A549 (cell line): Measurements from ENCODE around the gene MYH11. TPM values are rescaled to one million over a fixed set of nuclear protein-coding genes. Genes with fewer than 3 reads are reported as not detected.

Experiments used
- ATAC-seq, 2 experiments: fragments of 200-7000 bp in 1 of 2; fragments of >200 bp in 1 of 2; cut with Nextera tagmentation in 1 of 2; cut with Tn5 transposase in 1 of 2; 3 replicates each; pipeline versions ENCODE4 v1.8.0 to v1.9.1; 2018 to 2020; ENCODE audit warnings: mild to moderate bottlenecking in 1 of 2, moderate library complexity in 1 of 2
- CTCF ChIA-PET: fragments of 300-600 bp; sonication (Branson Sonifier 250); formaldehyde crosslinking; extraction: SDS; loops from one replicate; lab custom pipeline; 2021; ENCODE audit warnings: antibody characterized with exemption, inconsistent platforms; lab: Yijun Ruan, JAX
- POLR2A ChIA-PET: fragments of 350-600 bp; formaldehyde crosslinking; extraction: SDS; loops from one replicate; lab custom pipeline; 2021; ENCODE audit warnings: antibody characterized with exemption, inconsistent platforms; lab: Yijun Ruan, JAX
- DNase-seq, 2 experiments: peaks; one replicate each; pipeline versions ENCODE4 v3.0.0 to v3.0.0-alpha.2; 2011 to 2016; ENCODE audit warnings: low read depth in 1 of 2, low spot score in 1 of 2
- FAIRE-seq: peaks from 2 replicates; lab custom pipeline; 2011; peaks lifted over from hg19 to GRCh38; lab: Jason Lieb, UNC
- H3K27ac ChIP-seq, 2 experiments: fragments of >200 bp; sonication (Bioruptor Twin); formaldehyde crosslinking; 3 replicates each; pipeline ENCODE4 v1.5.1; 2016 to 2017
- H3K4me1 ChIP-seq: fragments of >200 bp; sonication (Bioruptor Twin); formaldehyde crosslinking; 3 replicates; pipeline ENCODE4 v1.6.1; 2016
- H3K4me2 ChIP-seq: fragments of >200 bp; sonication (Bioruptor Twin); formaldehyde crosslinking; 3 replicates; pipeline ENCODE4 v1.6.1; 2016
- H3K4me3 ChIP-seq: fragments of >200 bp; sonication (Bioruptor Twin); formaldehyde crosslinking; 3 replicates; pipeline ENCODE4 v1.5.1; 2016
- H3K9me3 ChIP-seq: fragments of >200 bp; sonication (Bioruptor Twin); formaldehyde crosslinking; 3 replicates; pipeline ENCODE4 v1.6.1; 2016
- CTCF ChIP-seq: fragments of >200 bp; sonication (Bioruptor Twin); formaldehyde crosslinking; IDR thresholded peaks from 3 replicates; pipeline ENCODE4 v1.5.1; 2016
- EHMT2 ChIP-seq: fragments of 200-600 bp; sonication (generic); IDR thresholded peaks from 2 replicates; pipeline ENCODE4 v1.6.1; 2016; ENCODE audit warnings: antibody characterized with exemption, low read depth, mild to moderate bottlenecking, moderate library complexity
- ELK1 ChIP-seq: fragments of 150-350 bp; IDR thresholded peaks from 2 replicates; pipeline ENCODE4 v1.6.1; 2014; ENCODE audit warnings: low read depth, mild to moderate bottlenecking, low read length
- ESRRA ChIP-seq: fragments of 150-350 bp; IDR thresholded peaks from 2 replicates; pipeline ENCODE4 v1.6.1; 2014; ENCODE audit warnings: mild to moderate bottlenecking, low read length, borderline replicate concordance
- GATA3 ChIP-seq: IDR thresholded peaks from 2 replicates; pipeline ENCODE4 v1.6.1; 2012; ENCODE audit warnings: borderline replicate concordance
- HDAC2 ChIP-seq: fragments of 200-600 bp; sonication (generic); IDR thresholded peaks from 2 replicates; pipeline ENCODE4 v1.6.1; 2016
- HOXB5 ChIP-seq: fragments of 250-450 bp; sonication (Bioruptor Pico); IDR thresholded peaks from 2 replicates; pipeline ENCODE4 v1.5.0; 2020; ENCODE audit warnings: mild to moderate bottlenecking, moderate library complexity
- NPAS2 ChIP-seq: fragments of 250-450 bp; sonication (Bioruptor Pico); IDR thresholded peaks from 2 replicates; pipeline ENCODE4 v1.8.0; 2022; ENCODE audit warnings: mild to moderate bottlenecking, moderate library complexity, borderline replicate concordance
- NR3C1 ChIP-seq: fragments of >200 bp; sonication (Bioruptor Twin); formaldehyde crosslinking; IDR thresholded peaks from 3 replicates; pipeline ENCODE4 v1.6.1; 2017
- POLR2AphosphoS2 ChIP-seq: conservative IDR thresholded peaks from 2 replicates; pipeline ENCODE4 v1.6.1; 2012; ENCODE audit warnings: low read length, improper control_type of control experiment, inconsistent platforms
- RAD21 ChIP-seq, 2 experiments: fragments of >200 bp in 1 of 2; sonication (Bioruptor Twin) in 1 of 2; formaldehyde crosslinking in 1 of 2; IDR thresholded peaks in 1 of 2; conservative IDR thresholded peaks in 1 of 2; 2 replicates in 1 of 2; 3 replicates in 1 of 2; pipeline ENCODE4 v1.6.1; 2012 to 2018; ENCODE audit warnings: inconsistent platforms in 1 of 2
- RNF2 ChIP-seq: fragments of 200-600 bp; sonication (generic); IDR thresholded peaks from 2 replicates; pipeline ENCODE4 v1.6.1; 2016; ENCODE audit warnings: low read depth, mild to moderate bottlenecking, antibody characterized with exemption, moderate library complexity, borderline replicate concordance
- SMC3 ChIP-seq: fragments of >200 bp; sonication (Bioruptor Twin); formaldehyde crosslinking; IDR thresholded peaks from 3 replicates; pipeline ENCODE4 v1.6.1; 2018; ENCODE audit warnings: inconsistent platforms
- SREBF2 ChIP-seq: fragments of 450-650 bp; IDR thresholded peaks from 2 replicates; pipeline ENCODE4 v1.6.1; 2014; ENCODE audit warnings: mild to moderate bottlenecking, moderate library complexity
- TFCP2L1 ChIP-seq: fragments of 250-450 bp; sonication (Bioruptor Pico); IDR thresholded peaks from 2 replicates; pipeline ENCODE4 v1.5.0; 2021; ENCODE audit warnings: mild to moderate bottlenecking
- TP53 ChIP-seq: fragments of 250-450 bp; sonication (Bioruptor Pico); IDR thresholded peaks from 2 replicates; pipeline ENCODE4 v1.5.0; 2021; ENCODE audit warnings: mild to moderate bottlenecking, moderate library complexity
- USF2 ChIP-seq: fragments of 450-650 bp; IDR thresholded peaks from 2 replicates; pipeline ENCODE4 v1.6.1; 2014; ENCODE audit warnings: antibody characterized with exemption
- ZFP36 ChIP-seq: fragments of 450-650 bp; IDR thresholded peaks from 2 replicates; pipeline ENCODE4 v1.6.1; 2014; ENCODE audit warnings: borderline replicate concordance; ENCODE audit not compliant: partially characterized antibody
- WGBS: methylation state at CpG from one replicate; pipeline ENCODE4 v1.1.6; 2017; ENCODE audit errors: missing lambda C conversion rate; 5-methylcytosine and 5-hydroxymethylcytosine counted together
- polyA plus RNA-seq, 4 experiments: library from polyadenylated mRNA; depleted of rRNA in 3 of 4; stranded (reverse); fragments of >200 nt; fragmentation: RNase III in 1 of 4; extraction: RNeasy Plus Mini Kit Qiagen cat#74134 plus additional on column Dnase treatment in 1 of 4; gene quantifications; 2 replicates in 3 of 4; 3 replicates in 1 of 4; pipeline ENCODE4 v1.2.3, GENCODE V29; 2011 to 2017
- TF ChIP-seq, protein P1 (sequence below): IDR thresholded peaks from 2 replicates; pipeline ENCODE4 v1.6.1; 2012; ENCODE audit warnings: low read depth, borderline replicate concordance

MYH11 gene
- polyA plus RNA-seq, 2 of the 4 experiments (the other 2 are of a cell fraction): 0.03 to 0.09 TPM

- Histone ChIP-seq H3K9me3 (no peaks in the 10 kb centered on the region), H3K4me1 (no peaks in the 10 kb centered on the region), H3K27ac (no peak overlapping the region)
- POLR2A ChIA-PET: no interaction called here
- CTCF ChIA-PET: interaction anchor here (0.6 to 4.2 kb wide), 25 partner anchors 8 to 283 kb away, joined by 3 to 45 read pairs (median 4); no protein-coding TSS in a partner anchor
- 55% methylated on average over 8 of the region's 8 CpGs for WGBS
- ATAC-seq (peak; percentile 87 to 95), DNase-seq (peak; percentile 75 to 84)
- TF ChIP-seq CTCF: peak; percentile 86
- TF ChIP-seq RAD21 (conservative IDR thresholded peaks at IDR 0.05 in 1 of 2, IDR thresholded peaks at IDR 0.05 in 1 of 2): peak; percentile 84 to 87
- peak; percentile 72 for TF ChIP-seq SMC3
- no peak for TF ChIP-seq ESRRA
- TF ChIP-seq, all 56 proteins: peak for 3
- FAIRE-seq: peak; percentile 46
- Histone ChIP-seq H3K4me2 (no peak overlapping the region), H3K4me3 (no peak overlapping the region)
Observed at GRCh38 chr16:15704545-15704987, 152.3 kb downstream of the MYH11 start.

DNA sequence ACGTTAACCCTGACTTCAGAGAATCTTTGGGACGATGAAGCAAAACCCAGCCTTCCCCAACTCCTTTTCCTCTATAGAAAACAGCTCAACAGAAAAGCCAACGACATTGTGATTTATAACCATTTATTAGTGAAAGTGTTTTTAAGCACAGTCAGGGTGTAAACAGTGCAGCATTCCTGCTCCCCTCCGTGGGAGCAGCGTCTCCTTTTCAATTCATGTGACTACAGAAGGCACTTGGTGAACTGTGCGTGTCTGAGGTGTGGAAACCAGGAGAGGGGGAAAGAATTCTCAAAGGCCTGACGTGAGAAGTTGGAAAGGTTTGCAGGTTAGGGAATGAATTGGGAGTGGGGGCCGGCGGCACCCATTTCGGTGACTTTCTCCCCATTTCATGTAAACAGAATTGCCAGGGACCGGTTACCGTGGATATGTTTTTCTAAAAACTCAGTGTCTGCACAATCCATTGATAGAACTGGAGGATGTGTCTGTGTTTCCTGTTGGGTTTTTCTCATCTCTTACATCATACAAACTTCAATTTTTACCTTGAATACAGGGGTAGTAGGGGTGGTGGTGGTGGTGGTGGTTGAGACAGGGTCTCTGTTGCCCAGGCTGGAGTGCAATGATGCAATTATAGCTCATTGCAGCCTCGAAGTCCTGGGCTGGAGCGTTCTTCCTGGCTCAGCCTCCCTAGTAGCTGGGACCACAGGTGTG is 153.6 kb downstream of the MYH11 start:
- no peak for TF ChIP-seq HOXB5 (CRISPR knock-in tag)
- no peak for TF ChIP-seq ZFP36
- no peak for TF ChIP-seq SMC3
- no peak for TF ChIP-seq NR3C1
- TF ChIP-seq USF2: no peak
- TF ChIP-seq GATA3: no peak
- no peak for TF ChIP-seq TFCP2L1
- TF ChIP-seq, protein P1, sequence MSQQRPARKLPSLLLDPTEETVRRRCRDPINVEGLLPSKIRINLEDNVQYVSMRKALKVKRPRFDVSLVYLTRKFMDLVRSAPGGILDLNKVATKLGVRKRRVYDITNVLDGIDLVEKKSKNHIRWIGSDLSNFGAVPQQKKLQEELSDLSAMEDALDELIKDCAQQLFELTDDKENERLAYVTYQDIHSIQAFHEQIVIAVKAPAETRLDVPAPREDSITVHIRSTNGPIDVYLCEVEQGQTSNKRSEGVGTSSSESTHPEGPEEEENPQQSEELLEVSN: no peak
- no peak for TF ChIP-seq TP53
- no peak for TF ChIP-seq ESRRA
- no peak for TF ChIP-seq HDAC2
- TF ChIP-seq NPAS2: no peak
- TF ChIP-seq POLR2AphosphoS2: no peak
- TF ChIP-seq ELK1: no peak
- no peak for TF ChIP-seq EHMT2
- TF ChIP-seq RAD21 (conservative IDR thresholded peaks at IDR 0.05 in 1 of 2, IDR thresholded peaks at IDR 0.05 in 1 of 2): no peak
- no peak for TF ChIP-seq SREBF2
- TF ChIP-seq RNF2: no peak
- Histone ChIP-seq H3K4me1 (no peaks in the 10 kb centered on the region), H3K4me2 (no peak overlapping the region), H3K27ac (0 out of 6 replicates have a peak overlapping the region, but pooled peaks of 1 of the 2 experiments have one; percentile 19), H3K9me3 (no peaks in the 10 kb centered on the region), H3K4me3 (no peak overlapping the region)
- FAIRE-seq (no peak), ATAC-seq (no peak), DNase-seq (no peak)
- ChIA-PET POLR2A (no interaction called here), CTCF (interaction anchor here (0.6 to 4.2 kb wide), 14 partner anchors 10 to 475 kb away, joined by 3 to 45 read pairs (median 4); partner anchors contain the start of gene MARF1)
- 90% methylated on average over 14 of the region's 14 CpGs for WGBS
